GM23338 (cell line): ENCODE measurements around the gene RNF13.

Experiments used
- CREB1 ChIP-seq: fragments of 250-450 bp; sonication (Bioruptor Pico); IDR thresholded peaks from 2 replicates; pipeline ENCODE4 v1.5.0; 2020; ENCODE audit warnings: low read depth, mild to moderate bottlenecking, moderate library complexity
- EZH2 ChIP-seq: fragments of 200-600 bp; sonication (generic); IDR thresholded peaks from one replicate; pipeline ENCODE4 v1.8.0; 2017; ENCODE audit warnings: antibody characterized with exemption, mild to moderate bottlenecking, low read depth; ENCODE audit not compliant: unreplicated experiment
- EZH2phosphoT487 ChIP-seq: fragments of 200-600 bp; sonication (generic); IDR thresholded peaks from one replicate; pipeline ENCODE4 v1.8.1; 2018; ENCODE audit warnings: antibody characterized with exemption; ENCODE audit not compliant: unreplicated experiment
- JUNB ChIP-seq: IDR thresholded peaks from one replicate; pipeline ENCODE4 v1.6.1; 2016; ENCODE audit warnings: antibody characterized with exemption; ENCODE audit not compliant: unreplicated experiment
- NANOG ChIP-seq: IDR thresholded peaks from 2 replicates; pipeline ENCODE4 v1.6.1; 2016; ENCODE audit warnings: antibody characterized with exemption, borderline replicate concordance
- POLR2AphosphoS5 ChIP-seq: IDR thresholded peaks from 2 replicates; pipeline ENCODE4 v1.6.1; 2016; ENCODE audit warnings: antibody characterized with exemption, low read depth
- STAT1 ChIP-seq: IDR thresholded peaks from one replicate; pipeline ENCODE4 v1.6.1; 2016; ENCODE audit warnings: antibody characterized with exemption; ENCODE audit not compliant: unreplicated experiment
- ZNF114 ChIP-seq: fragments of 250-450 bp; sonication (Bioruptor Pico); IDR thresholded peaks from 2 replicates; pipeline ENCODE4 v1.5.0; 2020; ENCODE audit warnings: mild to moderate bottlenecking, moderate library complexity
- ZNF331 ChIP-seq: fragments of 250-450 bp; sonication (Bioruptor Pico); IDR thresholded peaks from 2 replicates; pipeline ENCODE4 v1.5.0; 2020; ENCODE audit warnings: low read depth, mild to moderate bottlenecking, moderate library complexity
- TF ChIP-seq, protein P1 (sequence below), 2 experiments: fragments of 200-600 bp in 1 of 2; sonication (generic) in 1 of 2; conservative IDR thresholded peaks; 2 replicates each; pipeline versions ENCODE4 v1.5.1 to v1.6.1; 2016 to 2017; ENCODE audit warnings: antibody characterized with exemption in 2 of 2, low read depth in 2 of 2, mild to moderate bottlenecking in 2 of 2, moderate library complexity in 1 of 2
- TF ChIP-seq, protein P2 (sequence below): IDR thresholded peaks from 2 replicates; pipeline ENCODE4 v1.6.1; 2016; ENCODE audit warnings: antibody characterized with exemption
- TF ChIP-seq, protein P3 (sequence below): IDR thresholded peaks from one replicate; pipeline ENCODE4 v1.6.1; 2018; ENCODE audit warnings: antibody characterized with exemption; ENCODE audit not compliant: unreplicated experiment

DNA sequence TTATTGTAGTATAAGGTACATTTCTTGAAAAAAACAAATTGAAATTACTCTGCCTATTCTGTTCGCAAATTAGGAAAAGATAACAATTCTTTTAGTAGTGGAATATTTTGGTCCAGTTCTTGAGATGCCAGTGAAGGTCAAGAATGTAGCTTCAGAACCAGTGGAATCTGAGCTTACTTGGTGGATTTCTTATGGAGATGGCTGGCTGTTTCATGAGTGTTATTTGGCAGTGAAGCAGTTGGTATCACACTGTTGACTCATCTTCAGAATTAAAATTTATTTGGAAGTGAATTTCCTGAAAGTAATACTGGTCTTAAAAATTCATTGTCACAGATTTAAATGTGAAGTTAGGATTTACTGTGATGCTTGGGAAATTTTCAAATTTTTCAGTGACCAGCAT lies 19.1 kb downstream of the RNF13 start:
- TF ChIP-seq, protein P1, sequence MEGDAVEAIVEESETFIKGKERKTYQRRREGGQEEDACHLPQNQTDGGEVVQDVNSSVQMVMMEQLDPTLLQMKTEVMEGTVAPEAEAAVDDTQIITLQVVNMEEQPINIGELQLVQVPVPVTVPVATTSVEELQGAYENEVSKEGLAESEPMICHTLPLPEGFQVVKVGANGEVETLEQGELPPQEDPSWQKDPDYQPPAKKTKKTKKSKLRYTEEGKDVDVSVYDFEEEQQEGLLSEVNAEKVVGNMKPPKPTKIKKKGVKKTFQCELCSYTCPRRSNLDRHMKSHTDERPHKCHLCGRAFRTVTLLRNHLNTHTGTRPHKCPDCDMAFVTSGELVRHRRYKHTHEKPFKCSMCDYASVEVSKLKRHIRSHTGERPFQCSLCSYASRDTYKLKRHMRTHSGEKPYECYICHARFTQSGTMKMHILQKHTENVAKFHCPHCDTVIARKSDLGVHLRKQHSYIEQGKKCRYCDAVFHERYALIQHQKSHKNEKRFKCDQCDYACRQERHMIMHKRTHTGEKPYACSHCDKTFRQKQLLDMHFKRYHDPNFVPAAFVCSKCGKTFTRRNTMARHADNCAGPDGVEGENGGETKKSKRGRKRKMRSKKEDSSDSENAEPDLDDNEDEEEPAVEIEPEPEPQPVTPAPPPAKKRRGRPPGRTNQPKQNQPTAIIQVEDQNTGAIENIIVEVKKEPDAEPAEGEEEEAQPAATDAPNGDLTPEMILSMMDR (conservative IDR thresholded peaks at IDR 0.05; ENCODE audit: low read depth in 2 of 2), result no peak
- TF ChIP-seq CREB1 (CRISPR knock-in tag) (no peak), EZH2 (no peak), POLR2AphosphoS5 (no peak), STAT1 (no peak), EZH2phosphoT487 (no peak), ZNF331 (CRISPR knock-in tag) (no peak), NANOG (no peak), JUNB (no peak), ZNF114 (CRISPR knock-in tag) (no peak)
- TF ChIP-seq, protein P2, sequence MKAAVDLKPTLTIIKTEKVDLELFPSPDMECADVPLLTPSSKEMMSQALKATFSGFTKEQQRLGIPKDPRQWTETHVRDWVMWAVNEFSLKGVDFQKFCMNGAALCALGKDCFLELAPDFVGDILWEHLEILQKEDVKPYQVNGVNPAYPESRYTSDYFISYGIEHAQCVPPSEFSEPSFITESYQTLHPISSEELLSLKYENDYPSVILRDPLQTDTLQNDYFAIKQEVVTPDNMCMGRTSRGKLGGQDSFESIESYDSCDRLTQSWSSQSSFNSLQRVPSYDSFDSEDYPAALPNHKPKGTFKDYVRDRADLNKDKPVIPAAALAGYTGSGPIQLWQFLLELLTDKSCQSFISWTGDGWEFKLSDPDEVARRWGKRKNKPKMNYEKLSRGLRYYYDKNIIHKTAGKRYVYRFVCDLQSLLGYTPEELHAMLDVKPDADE, result no peak
- TF ChIP-seq, protein P3, sequence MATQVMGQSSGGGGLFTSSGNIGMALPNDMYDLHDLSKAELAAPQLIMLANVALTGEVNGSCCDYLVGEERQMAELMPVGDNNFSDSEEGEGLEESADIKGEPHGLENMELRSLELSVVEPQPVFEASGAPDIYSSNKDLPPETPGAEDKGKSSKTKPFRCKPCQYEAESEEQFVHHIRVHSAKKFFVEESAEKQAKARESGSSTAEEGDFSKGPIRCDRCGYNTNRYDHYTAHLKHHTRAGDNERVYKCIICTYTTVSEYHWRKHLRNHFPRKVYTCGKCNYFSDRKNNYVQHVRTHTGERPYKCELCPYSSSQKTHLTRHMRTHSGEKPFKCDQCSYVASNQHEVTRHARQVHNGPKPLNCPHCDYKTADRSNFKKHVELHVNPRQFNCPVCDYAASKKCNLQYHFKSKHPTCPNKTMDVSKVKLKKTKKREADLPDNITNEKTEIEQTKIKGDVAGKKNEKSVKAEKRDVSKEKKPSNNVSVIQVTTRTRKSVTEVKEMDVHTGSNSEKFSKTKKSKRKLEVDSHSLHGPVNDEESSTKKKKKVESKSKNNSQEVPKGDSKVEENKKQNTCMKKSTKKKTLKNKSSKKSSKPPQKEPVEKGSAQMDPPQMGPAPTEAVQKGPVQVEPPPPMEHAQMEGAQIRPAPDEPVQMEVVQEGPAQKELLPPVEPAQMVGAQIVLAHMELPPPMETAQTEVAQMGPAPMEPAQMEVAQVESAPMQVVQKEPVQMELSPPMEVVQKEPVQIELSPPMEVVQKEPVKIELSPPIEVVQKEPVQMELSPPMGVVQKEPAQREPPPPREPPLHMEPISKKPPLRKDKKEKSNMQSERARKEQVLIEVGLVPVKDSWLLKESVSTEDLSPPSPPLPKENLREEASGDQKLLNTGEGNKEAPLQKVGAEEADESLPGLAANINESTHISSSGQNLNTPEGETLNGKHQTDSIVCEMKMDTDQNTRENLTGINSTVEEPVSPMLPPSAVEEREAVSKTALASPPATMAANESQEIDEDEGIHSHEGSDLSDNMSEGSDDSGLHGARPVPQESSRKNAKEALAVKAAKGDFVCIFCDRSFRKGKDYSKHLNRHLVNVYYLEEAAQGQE, result no peak
